ENCODE measurements around the gene IQCN. TPM values are rescaled to one million over a fixed set of nuclear protein-coding genes. Genes with fewer than 3 reads are reported as not detected.

IQCN gene
- total RNA-seq, 4 donors from 2014 or later = 0.97 to 5.9 (median 3.1) TPM

DNA sequence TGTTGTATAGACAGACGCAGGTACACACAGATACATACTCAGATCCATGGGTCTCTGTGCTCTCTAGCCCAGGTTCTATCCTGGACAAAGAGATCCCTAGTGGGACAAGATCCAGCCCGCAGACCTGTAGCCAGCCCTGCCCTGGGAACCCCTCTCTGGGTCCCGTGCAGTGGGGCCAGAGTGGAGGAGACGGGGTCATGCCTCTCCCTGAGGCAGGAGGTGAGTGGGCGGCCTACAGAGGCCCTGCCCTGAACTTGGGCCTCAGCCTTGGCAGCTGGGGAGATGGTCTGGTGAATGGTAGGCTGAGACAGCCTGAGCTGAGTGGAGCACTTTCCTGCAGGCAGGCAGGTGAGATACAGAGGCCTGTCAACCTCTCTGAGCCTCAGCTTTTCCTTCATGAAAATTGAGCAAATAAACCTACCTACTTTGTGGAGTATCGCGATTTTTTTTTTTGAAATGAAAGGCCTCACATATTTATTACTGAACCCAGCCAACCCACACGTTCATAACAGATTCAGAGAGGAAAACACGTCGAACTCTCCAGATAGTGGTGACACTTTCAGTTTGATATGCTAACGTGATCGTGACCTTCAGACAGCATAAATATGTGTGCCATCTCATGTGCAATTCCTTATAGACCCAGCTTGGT lies 10.6 kb upstream of the IQCN start:
- DNase-seq (ENCODE audit: low spot score in 2 of 2) = no peak

DNA sequence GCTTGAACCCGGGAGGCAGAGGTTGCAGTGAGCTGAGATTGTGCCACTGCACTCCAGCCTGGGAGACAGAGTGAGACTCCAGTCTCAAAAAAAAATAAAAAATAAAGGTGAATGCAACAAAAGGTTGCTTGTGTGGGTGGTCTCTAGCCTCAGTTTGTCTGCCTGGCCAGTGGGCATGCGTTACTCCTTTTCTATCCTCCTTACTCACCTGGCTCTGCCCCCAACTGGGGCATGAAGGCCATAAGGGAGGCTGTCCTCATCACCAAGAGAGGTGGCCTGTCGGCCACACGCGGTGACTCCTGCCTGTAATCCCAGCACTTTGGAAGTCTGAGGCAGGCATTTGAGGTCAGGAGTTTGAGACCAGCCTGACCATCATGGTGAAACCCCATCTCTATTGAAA lies 9.1 kb upstream of the IQCN start:
- DNase-seq (ENCODE audit: low spot score in 2 of 2) = no peak
- TF ChIP-seq, protein P1, sequence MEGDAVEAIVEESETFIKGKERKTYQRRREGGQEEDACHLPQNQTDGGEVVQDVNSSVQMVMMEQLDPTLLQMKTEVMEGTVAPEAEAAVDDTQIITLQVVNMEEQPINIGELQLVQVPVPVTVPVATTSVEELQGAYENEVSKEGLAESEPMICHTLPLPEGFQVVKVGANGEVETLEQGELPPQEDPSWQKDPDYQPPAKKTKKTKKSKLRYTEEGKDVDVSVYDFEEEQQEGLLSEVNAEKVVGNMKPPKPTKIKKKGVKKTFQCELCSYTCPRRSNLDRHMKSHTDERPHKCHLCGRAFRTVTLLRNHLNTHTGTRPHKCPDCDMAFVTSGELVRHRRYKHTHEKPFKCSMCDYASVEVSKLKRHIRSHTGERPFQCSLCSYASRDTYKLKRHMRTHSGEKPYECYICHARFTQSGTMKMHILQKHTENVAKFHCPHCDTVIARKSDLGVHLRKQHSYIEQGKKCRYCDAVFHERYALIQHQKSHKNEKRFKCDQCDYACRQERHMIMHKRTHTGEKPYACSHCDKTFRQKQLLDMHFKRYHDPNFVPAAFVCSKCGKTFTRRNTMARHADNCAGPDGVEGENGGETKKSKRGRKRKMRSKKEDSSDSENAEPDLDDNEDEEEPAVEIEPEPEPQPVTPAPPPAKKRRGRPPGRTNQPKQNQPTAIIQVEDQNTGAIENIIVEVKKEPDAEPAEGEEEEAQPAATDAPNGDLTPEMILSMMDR (IDR thresholded peaks at IDR 0.05) = no peak
- no peak for TF ChIP-seq POLR2A (IDR thresholded peaks at IDR 0.05)
- intact Hi-C loops (cut with DNase I; ENCODE audit: low total_unique reads) = no loop called here
- no peak overlapping the region for H3K4me3 ChIP-seq (ENCODE audit: low read depth, poor library complexity, severe bottlenecking)
- 84 to 93% methylated on average over 5 of the region's 5 CpGs for WGBS, 2 donors

More for the DNA sequence above, 10.6 kb upstream of the IQCN start:
- intact Hi-C loops (cut with DNase I; ENCODE audit: low total_unique reads) = no loop called here
- no peak for TF ChIP-seq POLR2A (IDR thresholded peaks at IDR 0.05)
- TF ChIP-seq, protein P1 (IDR thresholded peaks at IDR 0.05) = no peak
- WGBS, 2 donors = 45 to 60% methylated on average over 11 to 12 of the region's 12 CpGs
- H3K4me3 ChIP-seq (ENCODE audit: low read depth, poor library complexity, severe bottlenecking) = no peak overlapping the region

- intact Hi-C loops (cut with DNase I; ENCODE audit: low total_unique reads) = no loop called here
- no peak for TF ChIP-seq POLR2A (IDR thresholded peaks at IDR 0.05)
- TF ChIP-seq, protein P1 (IDR thresholded peaks at IDR 0.05) = no peak
- DNase-seq (ENCODE audit: low spot score in 2 of 2) = no peak
- WGBS, 2 donors = 51 to 63% methylated on average over 4 of the region's 4 CpGs
- no peak overlapping the region for H3K4me3 ChIP-seq (ENCODE audit: low read depth, poor library complexity, severe bottlenecking)
These were observed 8.5 kb upstream of the IQCN start for GRCh38 chr19:18282788-18283141.

DNA sequence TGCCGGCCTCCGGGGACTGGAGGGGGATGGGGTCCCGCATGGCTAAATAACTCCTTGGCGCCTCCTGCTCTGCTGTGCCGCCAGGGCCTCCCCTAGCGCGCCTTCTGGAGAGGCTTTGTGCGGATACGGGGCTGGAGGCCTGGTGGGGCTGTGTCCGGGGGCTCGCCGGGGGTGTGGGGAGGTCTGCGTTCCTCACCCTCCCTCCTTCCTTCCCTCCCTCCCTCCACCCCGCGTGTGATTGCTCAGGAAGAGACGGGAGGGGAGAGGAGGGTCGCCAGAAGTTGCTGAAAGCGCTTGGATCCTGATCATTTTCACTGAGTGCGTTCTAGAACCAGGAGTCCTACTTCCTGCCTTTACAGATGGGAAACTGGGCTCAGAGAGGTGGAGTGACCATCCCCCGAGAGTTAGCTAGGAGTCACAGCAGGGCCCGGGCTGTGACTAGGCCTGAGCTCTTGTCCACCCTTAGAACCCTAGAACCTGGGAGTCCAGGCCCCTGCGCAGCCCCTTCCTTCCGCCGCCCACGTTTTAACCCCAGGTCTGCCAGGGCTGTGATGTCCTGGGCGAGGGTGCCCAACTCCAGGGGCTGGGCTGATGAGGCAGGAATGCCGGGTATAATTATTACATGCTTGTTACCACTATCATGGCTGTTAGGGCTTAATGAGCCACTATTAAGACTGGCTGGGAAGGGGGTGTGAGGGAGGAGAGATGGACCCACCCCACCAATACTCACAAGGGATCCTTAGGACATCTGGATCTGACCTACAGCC lies 8.0 kb upstream of the IQCN start:
- WGBS, 2 donors = 1 to 2% methylated on average over 22 to 25 of the region's 27 CpGs
- peak overlapping the region; percentile 27 for H3K4me3 ChIP-seq (ENCODE audit: low read depth, poor library complexity, severe bottlenecking)
- DNase-seq (ENCODE audit: low spot score in 2 of 2) = peak in 1 of 2 donors; percentile 94
- intact Hi-C loops (cut with DNase I; ENCODE audit: low total_unique reads) = no loop called here
- TF ChIP-seq, protein P1 (IDR thresholded peaks at IDR 0.05) = no peak
- TF ChIP-seq POLR2A (IDR thresholded peaks at IDR 0.05) = peak in 1 of 2 donors; percentile 71

GRCh38 chr19:18281082-18282020 lies 7.1 kb upstream of the IQCN start, which contains the start of gene JUND:
Gene JUND (minus strand): TSS chr19:18281622. CDS start chr19:18281484, 138 bp downstream.
- intact Hi-C loops (cut with DNase I; ENCODE audit: low total_unique reads) = loop anchor here (2.0 kb wide), 1 partner anchor 41 kb away; the partner anchor contains the start of gene LSM4
- H3K4me3 ChIP-seq (ENCODE audit: low read depth, poor library complexity, severe bottlenecking) = peak within 1 kb of the TSS; percentile 100
- 1 to 3% methylated on average over 14 to 30 of the region's 138 CpGs for WGBS, 2 donors
- TF ChIP-seq, protein P1 (IDR thresholded peaks at IDR 0.05) = no peak
- peak in 1 of 2 donors; percentile 82 for TF ChIP-seq POLR2A (IDR thresholded peaks at IDR 0.05)
- DNase-seq (ENCODE audit: low spot score in 2 of 2) = peak; percentile 96 to 99

Data from lower leg skin (tissue), 4 donors.